IMR-90 (cell line): ENCODE measurements around the gene DPH7. TPM values are rescaled to one million over a fixed set of nuclear protein-coding genes. Genes with fewer than 3 reads are reported as not detected.

Experiments used
- ATAC-seq: fragments of 200-7000 bp; cut with Tn5 transposase; 2 replicates; pipeline ENCODE4 v1.9.1; 2020; ENCODE audit warnings: low read depth, mild to moderate bottlenecking, moderate library complexity
- BruUV-seq: library from RNA; stranded (reverse); fragments of 400-500 nt; replicated peaks from 2 replicates; lab custom pipeline; 2021; lab: Mats Ljungman, UMichigan
- CTCF ChIA-PET: fragments of 300-600 bp; formaldehyde crosslinking; extraction: SDS; loops from one replicate; lab custom pipeline; 2021; ENCODE audit warnings: antibody characterized with exemption; lab: Yijun Ruan, JAX
- POLR2A ChIA-PET: fragments of 300-600 bp; sonication (Branson Sonifier 250); formaldehyde crosslinking; loops from one replicate; lab custom pipeline; 2022; ENCODE audit warnings: antibody characterized with exemption; ENCODE audit not compliant: unreplicated experiment; lab: Charles Lee
- DNase-seq: peaks from one replicate; pipeline ENCODE4 v3.0.0; 2013
- H2AFZ ChIP-seq: replicated peaks from 2 replicates; pipeline ENCODE3; 2013; ENCODE audit warnings: low read length, mild to moderate bottlenecking; ENCODE audit not compliant: poor library complexity
- H2AK5ac ChIP-seq: 2 replicates; pipeline ENCODE4 v1.6.1; 2013; ENCODE audit warnings: low read depth, low read length, inconsistent platforms
- H2AK9ac ChIP-seq: replicated peaks from 2 replicates; pipeline ENCODE3; 2013; ENCODE audit warnings: mild to moderate bottlenecking, low read depth, low read length, moderate library complexity; ENCODE audit not compliant: poor library complexity
- H2BK120ac ChIP-seq: 2 replicates; pipeline ENCODE4 v1.6.1; 2013; ENCODE audit warnings: low read depth, low read length, inconsistent platforms
- H2BK15ac ChIP-seq: 3 replicates; pipeline ENCODE4 v1.6.1; 2013; ENCODE audit warnings: low read depth, low read length, inconsistent platforms
- H2BK20ac ChIP-seq: 2 replicates; pipeline ENCODE4 v1.6.1; 2013; ENCODE audit warnings: low read depth, mild to moderate bottlenecking, inconsistent platforms, low read length, moderate library complexity
- H2BK5ac ChIP-seq: 2 replicates; pipeline ENCODE4 v1.6.1; 2013; ENCODE audit warnings: mild to moderate bottlenecking, low read depth, low read length, inconsistent platforms; ENCODE audit not compliant: poor library complexity, severe bottlenecking
- H3K14ac ChIP-seq: replicated peaks from 2 replicates; pipeline ENCODE4 v1.6.1; 2013; ENCODE audit warnings: low read depth, low read length, inconsistent platforms
- H3K18ac ChIP-seq: 2 replicates; pipeline ENCODE4 v1.6.1; 2013; ENCODE audit warnings: low read depth, low read length, control low read depth
- H3K23ac ChIP-seq: 2 replicates; pipeline ENCODE4 v1.6.1; 2013; ENCODE audit warnings: low read depth, low read length, inconsistent platforms
- H3K27ac ChIP-seq: 2 replicates; pipeline ENCODE4 v1.5.1; 2013; ENCODE audit warnings: mild to moderate bottlenecking, control low read depth, low read length; ENCODE audit not compliant: insufficient read depth
- H3K27me3 ChIP-seq: 2 replicates; pipeline ENCODE4 v1.6.1; 2013; ENCODE audit warnings: low read length; ENCODE audit not compliant: control insufficient read depth, insufficient read depth
- H3K36me3 ChIP-seq: 2 replicates; pipeline ENCODE4 v1.6.1; 2013; ENCODE audit warnings: low read length, mixed read lengths; ENCODE audit not compliant: control insufficient read depth, insufficient read depth
- H3K4ac ChIP-seq: 2 replicates; pipeline ENCODE4 v1.6.1; 2013; ENCODE audit warnings: low read depth, low read length, inconsistent platforms
- H3K4me1 ChIP-seq: 2 replicates; pipeline ENCODE4 v1.6.1; 2013; ENCODE audit warnings: low read length, mixed read lengths; ENCODE audit not compliant: control insufficient read depth, insufficient read depth
- H3K4me2 ChIP-seq: 2 replicates; pipeline ENCODE4 v1.6.1; 2013; ENCODE audit warnings: low read depth, mild to moderate bottlenecking, control low read depth, low read length, moderate library complexity
- H3K4me3 ChIP-seq: 2 replicates; pipeline ENCODE4 v1.5.1; 2013; ENCODE audit warnings: low read depth, mild to moderate bottlenecking, control low read depth, low read length, moderate library complexity; ENCODE audit not compliant: insufficient read depth
- H3K56ac ChIP-seq: 2 replicates; pipeline ENCODE4 v1.6.1; 2013; ENCODE audit warnings: low read length, inconsistent platforms; ENCODE audit not compliant: insufficient read depth; ENCODE audit errors: extremely low read depth
- H3K79me1 ChIP-seq, 2 experiments: 2 replicates each; pipeline ENCODE4 v1.6.1; 2013; ENCODE audit warnings: low read length in 2 of 2, inconsistent platforms in 1 of 2, low read depth in 1 of 2
- H3K9ac ChIP-seq: 2 replicates; pipeline ENCODE4 v1.6.1; 2013; ENCODE audit warnings: low read depth, low read length, control low read depth
- H3K9me1 ChIP-seq: 2 replicates; pipeline ENCODE4 v1.6.1; 2013; ENCODE audit warnings: low read length, inconsistent platforms; ENCODE audit not compliant: insufficient read depth
- H3K9me3 ChIP-seq: 2 replicates; pipeline ENCODE4 v1.6.1; 2013; ENCODE audit warnings: low read length; ENCODE audit not compliant: control insufficient read depth, insufficient read depth
- H4K20me1 ChIP-seq: 2 replicates; pipeline ENCODE4 v1.6.1; 2013; ENCODE audit warnings: low read length, inconsistent platforms; ENCODE audit not compliant: insufficient read depth
- H4K5ac ChIP-seq: 2 replicates; pipeline ENCODE4 v1.6.1; 2013; ENCODE audit warnings: mild to moderate bottlenecking, low read depth, low read length, control low read depth
- H4K8ac ChIP-seq, 2 experiments: 2 replicates each; pipeline ENCODE4 v1.6.1; 2013; ENCODE audit warnings: low read depth in 2 of 2, low read length in 2 of 2, control low read depth in 1 of 2, inconsistent platforms in 1 of 2
- H4K91ac ChIP-seq: 2 replicates; pipeline ENCODE4 v1.6.1; 2013; ENCODE audit warnings: low read depth, low read length, inconsistent platforms; ENCODE audit not compliant: insufficient read depth
- BHLHE40 ChIP-seq: fragments of 150-350 bp; IDR thresholded peaks from 2 replicates; pipeline ENCODE4 v1.6.1; 2016; ENCODE audit warnings: mild to moderate bottlenecking, low read depth, low read length
- CEBPB ChIP-seq: IDR thresholded peaks from 2 replicates; pipeline ENCODE4 v1.6.1; 2012; ENCODE audit warnings: low read depth, low read length, improper control_type of control experiment
- CHD1 ChIP-seq: IDR thresholded peaks from 2 replicates; pipeline ENCODE4 v1.6.1; 2012; ENCODE audit warnings: low read depth, low read length, improper control_type of control experiment
- CTCF ChIP-seq: conservative IDR thresholded peaks from 2 replicates; pipeline ENCODE4 v1.5.1; 2012; ENCODE audit warnings: mild to moderate bottlenecking, low read depth, low read length, improper control_type of control experiment
- ELK1 ChIP-seq: fragments of 150-350 bp; IDR thresholded peaks from 2 replicates; pipeline ENCODE4 v1.6.1; 2016; ENCODE audit warnings: low read depth, mild to moderate bottlenecking, low read length, moderate library complexity, borderline replicate concordance
- FOS ChIP-seq: fragments of 150-350 bp; IDR thresholded peaks from 2 replicates; pipeline ENCODE4 v1.6.1; 2016; ENCODE audit warnings: low read depth, low read length
- MAFK ChIP-seq: IDR thresholded peaks from 2 replicates; pipeline ENCODE4 v1.6.1; 2012; ENCODE audit warnings: low read depth, low read length, improper control_type of control experiment
- MAZ ChIP-seq: IDR thresholded peaks from 2 replicates; pipeline ENCODE4 v1.6.1; 2012; ENCODE audit warnings: low read depth, mild to moderate bottlenecking, low read length, improper control_type of control experiment, moderate library complexity, borderline replicate concordance
- MXI1 ChIP-seq: IDR thresholded peaks from 2 replicates; pipeline ENCODE4 v1.6.1; 2012; ENCODE audit warnings: low read depth, mild to moderate bottlenecking, low read length, moderate library complexity, borderline replicate concordance
- NFE2L2 ChIP-seq: fragments of 150-350 bp; IDR thresholded peaks from 2 replicates; pipeline ENCODE4 v1.6.1; 2016; ENCODE audit warnings: low read depth, mild to moderate bottlenecking, low read length
- POLR2A ChIP-seq: IDR thresholded peaks from 2 replicates; pipeline ENCODE4 v1.6.1; 2012; ENCODE audit warnings: mild to moderate bottlenecking, low read depth, low read length
- RAD21 ChIP-seq: IDR thresholded peaks from 2 replicates; pipeline ENCODE4 v1.6.1; 2012; ENCODE audit warnings: low read length, improper control_type of control experiment
- RCOR1 ChIP-seq: IDR thresholded peaks from 2 replicates; pipeline ENCODE4 v1.6.1; 2012; ENCODE audit warnings: mild to moderate bottlenecking, low read length, improper control_type of control experiment; ENCODE audit not compliant: insufficient replicate concordance
- RFX5 ChIP-seq: IDR thresholded peaks from 2 replicates; pipeline ENCODE4 v1.8.0; 2012; ENCODE audit warnings: low read depth, mild to moderate bottlenecking, low read length, moderate library complexity
- SMC3 ChIP-seq: fragments of 150-350 bp; IDR thresholded peaks from 2 replicates; pipeline ENCODE4 v1.6.1; 2016; ENCODE audit warnings: low read depth, mild to moderate bottlenecking, antibody characterized with exemption, low read length, moderate library complexity
- USF2 ChIP-seq: fragments of 150-350 bp; IDR thresholded peaks from 2 replicates; pipeline ENCODE4 v1.6.1; 2017; ENCODE audit warnings: mild to moderate bottlenecking, antibody characterized with exemption, low read length, low read depth
- WGBS, 2 experiments: methylation state at CpG; one replicate each; pipeline versions ENCODE4 v1.1.5 to v1.1.7; 2013; ENCODE audit warnings: missing lambda C conversion rate in 2 of 2; ENCODE audit not compliant: insufficient read length in 1 of 2; ENCODE audit errors: extremely low coverage in 2 of 2; 5-methylcytosine and 5-hydroxymethylcytosine counted together
- dilution Hi-C: fragments of 300-500 bp; cut with HindIII; formaldehyde crosslinking; loops from one replicate; pipeline ENCODE4 v1.14.3; 2018; ENCODE audit warnings: low sequenced_read_pairs; ENCODE audit not compliant: unreplicated experiment
- in situ Hi-C: fragments of 300-500 bp; cut with MboI; formaldehyde crosslinking; loops from 3 replicates; pipeline ENCODE4 v1.14.3; 2019; ENCODE audit warnings: low sequenced_read_pairs, inconsistent platforms, mixed read lengths
- intact Hi-C: fragments of 100-400 bp; cut with micrococcal nuclease; formaldehyde crosslinking; loops from 2 replicates; pipeline ENCODE4 v1.10.0; 2022
- polyA plus RNA-seq, 3 experiments: library from polyadenylated mRNA; depleted of rRNA; stranded (reverse); fragments of >200 nt; gene quantifications; 2 replicates each; pipeline ENCODE4 v1.2.3, GENCODE V29; 2012; ENCODE audit warnings: low replicate concordance in 1 of 3
- total RNA-seq: library from RNA; depleted of rRNA; stranded (reverse); fragments of >200 nt; gene quantifications from 2 replicates; pipeline ENCODE4 v1.2.3, GENCODE V29; 2012

DPH7 gene
- total and polyA plus RNA-seq, 2 of the 4 experiments (the other 2 are of a cell fraction): 12.5 to 33.7 TPM

GRCh38 chr9:137569609-137570203 is 9.0 kb downstream of the DPH7 start:
- in situ Hi-C loops: no loop called here

More at GRCh38 chr9:137569609-137570203, 9.0 kb downstream of the DPH7 start:
- Histone ChIP-seq H3K9ac (no peak overlapping the region), H4K20me1 (peaks cover 4% of the 10 kb centered on the region; the same call in 1 of the 2 replicates), H2BK5ac (peak overlapping the region; percentile 54), H4K8ac (no peak overlapping the region), H3K23ac (no peak overlapping the region), H3K4me1 (no peaks in the 10 kb centered on the region), H2AK9ac (no peak overlapping the region), H2BK120ac (no peak overlapping the region), H3K79me1 (peaks cover 31 to 42% of the 10 kb centered on the region in 2 experiments), H3K9me1 (peaks cover 7% of the 10 kb centered on the region), H3K4ac (no peak overlapping the region), H3K18ac (no peak overlapping the region), H2AFZ (no peak overlapping the region), H3K14ac (no peak overlapping the region), H3K56ac (no peak overlapping the region), H3K4me3 (no peak overlapping the region), H3K27me3 (no peaks in the 10 kb centered on the region), H3K27ac (no peak overlapping the region), H2AK5ac (no peak overlapping the region), H2BK15ac (no peak overlapping the region), H4K91ac (no peak overlapping the region), H3K4me2 (no peak overlapping the region), H3K36me3 (peaks cover 33% of the 10 kb centered on the region), H2BK20ac (no peak overlapping the region), H3K9me3 (no peaks in the 10 kb centered on the region), H4K5ac (no peak overlapping the region)
- TF ChIP-seq BHLHE40 (no peak), RAD21 (no peak), NFE2L2 (no peak), CHD1 (no peak), MAFK (no peak), CTCF (no peak), POLR2A (no peak), MXI1 (no peak), USF2 (no peak), CEBPB (no peak), ELK1 (no peak), FOS (no peak), MAZ (no peak), RFX5 (no peak), SMC3 (no peak), RCOR1 (no peak)
- CTCF ChIA-PET: no interaction called here
- WGBS, 2 experiments: 89 to 100% methylated on average over 2 to 4 of the region's 5 CpGs
- no TSS peak for BruUV-seq
- dilution Hi-C loops (no loop called here), intact Hi-C loops (no loop called here)
- DNase-seq: no peak
- ATAC-seq: no peak
- POLR2A ChIA-PET: no interaction called here
